SK-N-MC (cell line): ENCODE measurements around the gene R3HDM2.

Experiments
- EZH2 ChIP-seq: fragments of 200-600 bp; sonication (generic); IDR thresholded peaks from one replicate; pipeline ENCODE4 v1.6.1; 2017; ENCODE audit warnings: antibody characterized with exemption
- FOXP2 ChIP-seq: optimal IDR thresholded peaks from 2 replicates; pipeline ENCODE3; 2011; ENCODE audit warnings: mild to moderate bottlenecking, moderate library complexity; ENCODE audit not compliant: insufficient read depth; ENCODE audit errors: extremely low read length, control extremely low read depth
- POLR2AphosphoS5 ChIP-seq: IDR thresholded peaks from 2 replicates; pipeline ENCODE4 v1.6.1; 2012; ENCODE audit warnings: mild to moderate bottlenecking, low read depth, low read length, borderline replicate concordance

- TF ChIP-seq EZH2, result no peak
- TF ChIP-seq POLR2AphosphoS5, result no peak
- no peak for TF ChIP-seq FOXP2
Observed at GRCh38 chr12:57469296-57470164, 38.7 kb upstream of the R3HDM2 start.
